GM21528 (cell line): Measurements from ENCODE around the gene USP10.
"Not testable (repeated sequence)": the region's sequence is repeated elsewhere in the genome, so short reads cannot be mapped to it uniquely, and the experiment has no call there.

ENCODE experiments used
- ATAC-seq: cut with Tn5 transposase; IDR thresholded peaks from one replicate; pipeline ENCODE4 v1.9.1; 2021; ENCODE audit warnings: mild to moderate bottlenecking, moderate library complexity; ENCODE audit not compliant: unreplicated experiment, low FRiP score

The USP10 gene

GRCh38 chr16:84673203-84673535 lies 26.6 kb upstream of the USP10 start:
- no peak for ATAC-seq

- no peak for ATAC-seq
Measured at GRCh38 chr16:84673561-84673960, 26.2 kb upstream of the USP10 start.

GRCh38 chr16:84675423-84675822 lies 24.4 kb upstream of the USP10 start:
- ATAC-seq = no peak

GRCh38 chr16:84675884-84676283 lies 23.9 kb upstream of the USP10 start:
- ATAC-seq = no peak

- ATAC-seq = no peak
Measured at GRCh38 chr16:84677017-84677803, 22.6 kb upstream of the USP10 start.

GRCh38 chr16:84677849-84678248 lies 22.0 kb upstream of the USP10 start:
- no peak for ATAC-seq

GRCh38 chr16:84678541-84678940 lies 21.3 kb upstream of the USP10 start:
- no peak for ATAC-seq

GRCh38 chr16:84680165-84680842 lies 19.5 kb upstream of the USP10 start:
- no peak for ATAC-seq

- no peak for ATAC-seq
Measured at GRCh38 chr16:84680843-84681629, 18.8 kb upstream of the USP10 start.

- no peak for ATAC-seq
Measured at GRCh38 chr16:84683691-84684591, 15.9 kb upstream of the USP10 start.

- no peak for ATAC-seq
Measured at GRCh38 chr16:84684592-84684965, 15.2 kb upstream of the USP10 start.

GRCh38 chr16:84685210-84685609 lies 14.6 kb upstream of the USP10 start:
- no peak for ATAC-seq

- ATAC-seq = no peak
Measured at GRCh38 chr16:84686707-84687298, 13.0 kb upstream of the USP10 start.

- ATAC-seq = no peak
Measured at GRCh38 chr16:84687715-84688114, 12.1 kb upstream of the USP10 start.

GRCh38 chr16:84688163-84688562 lies 11.6 kb upstream of the USP10 start:
- not testable (repeated sequence) for ATAC-seq

GRCh38 chr16:84689111-84689510 lies 10.7 kb upstream of the USP10 start:
- ATAC-seq = no peak

GRCh38 chr16:84690088-84690819 lies 9.5 kb upstream of the USP10 start:
- no peak for ATAC-seq

GRCh38 chr16:84692451-84693214 lies 7.2 kb upstream of the USP10 start:
- ATAC-seq = no peak

- ATAC-seq = not testable (repeated sequence)
Measured at GRCh38 chr16:84693869-84694268, 5.9 kb upstream of the USP10 start.
